ENCODE results near the gene OXCT1. TPM values are rescaled to one million over a fixed set of nuclear protein-coding genes. Genes with fewer than 3 reads are reported as not detected.

The OXCT1 gene
- total and polyA plus RNA-seq, 2 donors (not counting 3 experiments of a cell fraction or from before 2014, with no cell fraction given), result 12.8 to 37.4 TPM

- H3K36me3 ChIP-seq (ENCODE audit: control insufficient read depth in 2 of 2, extremely low read depth in 1 of 2, insufficient read depth in 2 of 2, low read length in 2 of 2), result no peaks in the 10 kb centered on the region
- H2AFZ ChIP-seq (ENCODE audit: low read depth, low read length), result no peak overlapping the region
- CTCF ChIA-PET, result no interaction called here
- no peaks in the 10 kb centered on the region for H4K20me1 ChIP-seq (replicated peaks; ENCODE audit: control insufficient read depth, extremely low read depth, insufficient read depth, low read length)
- H3K9me1 ChIP-seq (replicated peaks; ENCODE audit: control insufficient read depth, extremely low read depth, insufficient read depth, low read length), result no peaks in the 10 kb centered on the region
- H3K4me3 ChIP-seq (replicated peaks in 1 of 3; ENCODE audit: insufficient read depth in 1 of 3, low read depth in 1 of 3, low read length in 3 of 3), result no peak overlapping the region
- POLR2A ChIA-PET, result no interaction called here
- BruUV-seq (replicated peaks), result no TSS peak
- peaks cover 3 to 15% of the 10 kb centered on the region in 2 experiments for H3K27me3 ChIP-seq (ENCODE audit: control insufficient read depth in 2 of 2, insufficient read depth in 2 of 2, low read length in 2 of 2)
- H3K4me1 ChIP-seq (ENCODE audit: control insufficient read depth, extremely low read depth, insufficient read depth, low read length), result no peaks in the 10 kb centered on the region
- no peaks in the 10 kb centered on the region for H3K79me2 ChIP-seq (ENCODE audit: control insufficient read depth, insufficient read depth, low read length)
- FAIRE-seq, result no peak
- TF ChIP-seq FOS (IDR thresholded peaks at IDR 0.05; ENCODE audit: borderline replicate concordance, insufficient read depth, low read length) (no peak), EZH2 (IDR thresholded peaks at IDR 0.05; ENCODE audit: borderline replicate concordance, low read depth, low read length, severe bottlenecking) (no peak)
- H3K9me3 ChIP-seq (replicated peaks; ENCODE audit: control insufficient read depth, insufficient read depth, low read length), result no peaks in the 10 kb centered on the region
- no peak overlapping the region for H3K9ac ChIP-seq (replicated peaks; ENCODE audit: extremely low read depth, insufficient read depth, low read length)
- H3K27ac ChIP-seq (ENCODE audit: insufficient read depth, low read depth, low read length), result no peak overlapping the region
- no peak for DNase-seq (ENCODE audit: low read depth, low spot score)
- no peak overlapping the region for H3K4me2 ChIP-seq (ENCODE audit: insufficient read depth, low read length)
- intact Hi-C loops (cut with micrococcal nuclease), result no loop called here
- dilution Hi-C loops (cut with MboI; ENCODE audit: extremely low pct_ligation_motif_present, low sequenced_read_pairs), result no loop called here
These were observed 13.0 kb upstream of the OXCT1 start for GRCh38 chr5:41883243-41883642.

GRCh38 chr5:41882765-41883164, 12.5 kb upstream of the OXCT1 start:
- no peaks in the 10 kb centered on the region for H3K4me1 ChIP-seq (ENCODE audit: control insufficient read depth, extremely low read depth, insufficient read depth, low read length)
- no peak overlapping the region for H3K4me3 ChIP-seq (replicated peaks in 1 of 3; ENCODE audit: insufficient read depth in 1 of 3, low read depth in 1 of 3, low read length in 3 of 3)
- no peaks in the 10 kb centered on the region for H3K9me1 ChIP-seq (replicated peaks; ENCODE audit: control insufficient read depth, extremely low read depth, insufficient read depth, low read length)
- CTCF ChIA-PET, result no interaction called here
- no peak overlapping the region for H2AFZ ChIP-seq (ENCODE audit: low read depth, low read length)
- TF ChIP-seq JUN (IDR thresholded peaks at IDR 0.05; ENCODE audit: borderline replicate concordance, insufficient read depth, insufficient read length, low read depth) (no peak), FOS (IDR thresholded peaks at IDR 0.05; ENCODE audit: borderline replicate concordance, insufficient read depth, low read length) (no peak), MYC (IDR thresholded peaks at IDR 0.05; ENCODE audit: low read depth, low read length) (no peak), POLR2AphosphoS5 (IDR thresholded peaks at IDR 0.05; ENCODE audit: insufficient read depth, low read depth, low read length) (no peak), EZH2 (IDR thresholded peaks at IDR 0.05; ENCODE audit: borderline replicate concordance, low read depth, low read length, severe bottlenecking) (no peak), CTCF (IDR thresholded peaks at IDR 0.05; ENCODE audit: extremely low read depth in 1 of 2, insufficient read depth in 1 of 2, low read depth in 1 of 2, low read length in 2 of 2) (no peak), GATA2 (IDR thresholded peaks at IDR 0.05; ENCODE audit: insufficient read depth, insufficient read length, low read depth, low read length) (no peak), MAX (IDR thresholded peaks at IDR 0.05; ENCODE audit: insufficient read depth, insufficient read length) (no peak), POLR2A (IDR thresholded peaks at IDR 0.05; ENCODE audit: low read depth, low read length) (no peak)
- POLR2A ChIA-PET, result no interaction called here
- H3K79me2 ChIP-seq (ENCODE audit: control insufficient read depth, insufficient read depth, low read length), result no peaks in the 10 kb centered on the region
- H3K9ac ChIP-seq (replicated peaks; ENCODE audit: extremely low read depth, insufficient read depth, low read length), result no peak overlapping the region
- peaks cover 0 to 14% of the 10 kb centered on the region in 2 experiments for H3K27me3 ChIP-seq (ENCODE audit: control insufficient read depth in 2 of 2, insufficient read depth in 2 of 2, low read length in 2 of 2)
- dilution Hi-C loops (cut with MboI; ENCODE audit: extremely low pct_ligation_motif_present, low sequenced_read_pairs) (no loop called here), intact Hi-C loops (cut with micrococcal nuclease) (no loop called here)
- BruUV-seq (replicated peaks), result no TSS peak
- FAIRE-seq (no peak), DNase-seq (ENCODE audit: low read depth, low spot score) (no peak)
- H3K4me2 ChIP-seq (ENCODE audit: insufficient read depth, low read length), result no peak overlapping the region
- no peak overlapping the region for H3K27ac ChIP-seq (ENCODE audit: insufficient read depth, low read depth, low read length)
- no peaks in the 10 kb centered on the region for H3K9me3 ChIP-seq (replicated peaks; ENCODE audit: control insufficient read depth, insufficient read depth, low read length)
- no peaks in the 10 kb centered on the region for H4K20me1 ChIP-seq (replicated peaks; ENCODE audit: control insufficient read depth, extremely low read depth, insufficient read depth, low read length)
- H3K36me3 ChIP-seq (ENCODE audit: control insufficient read depth in 2 of 2, extremely low read depth in 1 of 2, insufficient read depth in 2 of 2, low read length in 2 of 2), result no peaks in the 10 kb centered on the region
